Endodermal cell (in vitro differentiated cells): Measurements from ENCODE around the gene KHDC4. TPM values are rescaled to one million over a fixed set of nuclear protein-coding genes. Genes with fewer than 3 reads are reported as not detected.

Experiments used
- DNase-seq: peaks from one replicate; pipeline ENCODE4 v3.0.0-alpha.2; 2017
- H3K27ac ChIP-seq: 2 replicates; pipeline ENCODE4 v1.5.1; 2013; ENCODE audit warnings: mild to moderate bottlenecking, low read depth, low read length, moderate library complexity
- H3K27me3 ChIP-seq: 2 replicates; pipeline ENCODE4 v1.6.1; 2013; ENCODE audit warnings: mild to moderate bottlenecking, low read length, moderate library complexity; ENCODE audit not compliant: insufficient read depth, control insufficient read depth, poor library complexity, severe bottlenecking
- H3K36me3 ChIP-seq: 2 replicates; pipeline ENCODE4 v1.7.0; 2013; ENCODE audit warnings: mild to moderate bottlenecking, low read length, moderate library complexity; ENCODE audit not compliant: control insufficient read depth, insufficient read depth
- H3K4me1 ChIP-seq: one replicate; pipeline ENCODE4 v1.7.0; 2013; ENCODE audit warnings: low read length; ENCODE audit not compliant: control insufficient read depth, insufficient read depth
- H3K4me3 ChIP-seq: 2 replicates; pipeline ENCODE4 v1.5.1; 2013; ENCODE audit warnings: mild to moderate bottlenecking, low read length, moderate library complexity
- H3K9ac ChIP-seq: 2 replicates; pipeline ENCODE4 v1.6.1; 2013; ENCODE audit warnings: mild to moderate bottlenecking, low read length, moderate library complexity; ENCODE audit not compliant: poor library complexity, severe bottlenecking; ENCODE audit errors: extremely low read depth
- H3K9me3 ChIP-seq: 2 replicates; pipeline ENCODE4 v1.6.1; 2013; ENCODE audit warnings: mild to moderate bottlenecking, low read length, moderate library complexity; ENCODE audit not compliant: control insufficient read depth
- H3K27ac Mint-ChIP-seq: 2 replicates; pipeline ENCODE4 v1.8.0; 2020; ENCODE audit warnings: mixed read lengths
- H3K27me3 Mint-ChIP-seq: 2 replicates; pipeline ENCODE4 v1.8.0; 2021; ENCODE audit warnings: mild to moderate bottlenecking, mixed read lengths; ENCODE audit not compliant: insufficient read depth
- H3K36me3 Mint-ChIP-seq: 2 replicates; pipeline ENCODE4 v1.8.0; 2020; ENCODE audit warnings: low read depth, mixed read lengths
- H3K4me1 Mint-ChIP-seq: 2 replicates; pipeline ENCODE4 v1.8.0; 2020; ENCODE audit warnings: mixed read lengths
- H3K4me3 Mint-ChIP-seq: 2 replicates; pipeline ENCODE4 v1.8.0; 2020; ENCODE audit warnings: mild to moderate bottlenecking, moderate library complexity, mixed read lengths
- H3K9me3 Mint-ChIP-seq: 2 replicates; pipeline ENCODE4 v1.8.0; 2020; ENCODE audit warnings: mild to moderate bottlenecking, mixed read lengths
- CTCF ChIP-seq: fragments of 200-600 bp; sonication (generic); conservative IDR thresholded peaks from 2 replicates; pipeline ENCODE4 v1.5.0; 2021; ENCODE audit warnings: antibody characterized with exemption, mild to moderate bottlenecking
- WGBS, 2 experiments: methylation state at CpG; one replicate each; pipeline versions ENCODE4 v1.1.5 to v1.1.7; 2013; ENCODE audit warnings: missing lambda C conversion rate in 2 of 2, mixed read lengths in 1 of 2; ENCODE audit not compliant: insufficient coverage in 1 of 2, insufficient read length in 1 of 2; 5-methylcytosine and 5-hydroxymethylcytosine counted together
- long read RNA-seq, 4 experiments: library from polyadenylated mRNA in 2 of 4; library from RNA in 1 of 4; library from capped mRNA in 1 of 4; stranded (forward) in 3 of 4; unstranded in 1 of 4; transcript quantifications; one replicate each; pipeline ENCODE4 v2.0.0, GENCODE V29; 2020 to 2021; ENCODE audit warnings: inconsistent platforms in 1 of 4
- polyA plus RNA-seq, 2 experiments: library from polyadenylated mRNA; stranded (reverse); fragments of 50-300 nt; gene quantifications; one replicate each; pipeline ENCODE4 v1.2.3, GENCODE V29; 2013
- total RNA-seq, 2 donors: library from RNA; stranded (reverse); fragmentation: NEBNext Ultra II Directional in 1 of 2; extraction: Animal tissue kit (Norgen Biotek cat#: 25700) in 1 of 2; gene quantifications; 2 replicates in 1 of 2; 3 replicates in 1 of 2; pipeline ENCODE4 v1.2.1, GENCODE V29; 2021

The KHDC4 gene
- total RNA-seq, result 10 to 100 TPM; 67.7 to 76.2 TPM
- polyA plus RNA-seq (2013, experiment 1 of 2), result 46.7 TPM
- polyA plus RNA-seq (2013, experiment 2 of 2), result 39.0 TPM
- long read RNA-seq, experiment 1, partial matches to known transcripts, result 4 of 12 reads
- long read RNA-seq, experiment 1, other reads (novel, unspliced or antisense), result 6 of 12 reads
- long read RNA-seq, experiment 2, full-length matches to known transcripts, result 30 of 46 reads
- long read RNA-seq, experiment 2, partial matches to known transcripts, result 2 of 46 reads
- long read RNA-seq, experiment 2, other reads (novel, unspliced or antisense), result 14 of 46 reads
- long read RNA-seq, experiment 3, full-length matches to known transcripts, result 21 of 43 reads
- long read RNA-seq, experiment 3, partial matches to known transcripts, result 11 of 43 reads
- long read RNA-seq, experiment 3, other reads (novel, unspliced or antisense), result 11 of 43 reads
- long read RNA-seq, experiment 4, partial matches to known transcripts, result 7 of 23 reads
- long read RNA-seq, experiment 4, other reads (novel, unspliced or antisense), result 10 of 23 reads

- peak; percentile 98 for DNase-seq
- TF ChIP-seq CTCF, result peak; percentile 29
- Mint-ChIP-seq H3K27ac (no peak within 1 kb of the TSS), H3K4me3 (no peak within 1 kb of the TSS), H3K36me3 (peaks cover 31% of the 10 kb centered on the region), H3K4me1 (peaks cover 21% of the 10 kb centered on the region), H3K27me3 (no peaks in the 10 kb centered on the region), H3K9me3 (no peaks in the 10 kb centered on the region)
- Histone ChIP-seq H3K9ac (peak within 1 kb of the TSS; percentile 97), H3K27ac (peak within 1 kb of the TSS; percentile 74), H3K4me3 (peak within 1 kb of the TSS; percentile 100), H3K4me1 (peaks cover 2% of the 10 kb centered on the region), H3K27me3 (no peaks in the 10 kb centered on the region), H3K36me3 (peaks cover 42% of the 10 kb centered on the region), H3K9me3 (no peaks in the 10 kb centered on the region)
- 1 to 3% methylated on average over 39 to 50 of the region's 50 CpGs for WGBS, 2 experiments
Measured at GRCh38 chr1:155934097-155934935, at the start of gene KHDC4. Gene KHDC4 (minus strand): TSS chr1:155934413. CDS start chr1:155934373, 40 bp downstream.

GRCh38 chr1:155983191-155984024 lies 49.2 kb upstream of the KHDC4 start:
- Histone ChIP-seq H3K9me3 (no peaks in the 10 kb centered on the region), H3K27me3 (no peaks in the 10 kb centered on the region), H3K4me3 (no peak overlapping the region), H3K9ac (no peak overlapping the region), H3K27ac (peak overlapping the region; percentile 32), H3K4me1 (peaks cover 11% of the 10 kb centered on the region), H3K36me3 (no peaks in the 10 kb centered on the region)
- Mint-ChIP-seq H3K9me3 (peaks cover 9% of the 10 kb centered on the region), H3K27me3 (peaks cover 4% of the 10 kb centered on the region), H3K4me1 (peaks cover 35% of the 10 kb centered on the region), H3K36me3 (no peaks in the 10 kb centered on the region), H3K27ac (no peak overlapping the region), H3K4me3 (no peak overlapping the region)
- peak; percentile 71 for DNase-seq
- 76 to 78% methylated on average over 2 to 4 of the region's 4 CpGs for WGBS, 2 experiments
- peak; percentile 31 for TF ChIP-seq CTCF

- Histone ChIP-seq H3K9ac (no peak overlapping the region), H3K27me3 (no peaks in the 10 kb centered on the region), H3K9me3 (no peaks in the 10 kb centered on the region), H3K27ac (no peak overlapping the region), H3K4me1 (peaks cover 11% of the 10 kb centered on the region), H3K36me3 (no peaks in the 10 kb centered on the region), H3K4me3 (no peak overlapping the region)
- H3K4me1 Mint-ChIP-seq, result peaks cover 38% of the 10 kb centered on the region
- H3K36me3 Mint-ChIP-seq, result no peaks in the 10 kb centered on the region
- no peak for DNase-seq
- peaks cover 4% of the 10 kb centered on the region for H3K27me3 Mint-ChIP-seq
- no peak for TF ChIP-seq CTCF
- H3K4me3 Mint-ChIP-seq, result no peak overlapping the region
- H3K27ac Mint-ChIP-seq, result peak overlapping the region; percentile 31
- 90 to 91% methylated on average over 6 to 7 of the region's 7 CpGs for WGBS, 2 experiments
- H3K9me3 Mint-ChIP-seq, result no peaks in the 10 kb centered on the region
Measured at GRCh38 chr1:155982106-155982505, 47.9 kb upstream of the KHDC4 start.
